CD8-positive, alpha-beta memory T cell (primary cell): Measurements from ENCODE around the gene RNASE13. TPM values are rescaled to one million over a fixed set of nuclear protein-coding genes. Genes with fewer than 3 reads are reported as not detected.

ENCODE experiments used
- CTCF ChIA-PET: fragments of 350-600 bp; sonication (Branson Sonifier 250); formaldehyde crosslinking; loops from one replicate; lab custom pipeline; 2021; ENCODE audit warnings: antibody characterized with exemption; lab: Charles Lee
- POLR2A ChIA-PET: fragments of 350-600 bp; sonication (Branson Sonifier 250); formaldehyde crosslinking; loops from one replicate; lab custom pipeline; 2021; ENCODE audit warnings: antibody characterized with exemption; lab: Charles Lee
- DNase-seq, 5 donors: peaks; one replicate each; pipeline versions ENCODE4 v3.0.0 to v3.0.0-alpha.2; 2020 to 2022; ENCODE audit warnings: mixed read lengths in 1 of 5
- H3K27ac ChIP-seq: one replicate; pipeline ENCODE4 v1.7.0; 2013; ENCODE audit warnings: low read depth, mild to moderate bottlenecking, low read length, moderate library complexity
- H3K27me3 ChIP-seq: 2 replicates; pipeline ENCODE4 v1.7.0; 2013; ENCODE audit warnings: low read length, mild to moderate bottlenecking; ENCODE audit not compliant: insufficient read depth, poor library complexity, severe bottlenecking
- H3K36me3 ChIP-seq: 2 replicates; pipeline ENCODE4 v1.7.0; 2013; ENCODE audit warnings: mild to moderate bottlenecking, low read length, moderate library complexity; ENCODE audit not compliant: insufficient read depth
- H3K4me1 ChIP-seq: 2 replicates; pipeline ENCODE4 v1.7.0; 2013; ENCODE audit warnings: mild to moderate bottlenecking, low read length, moderate library complexity; ENCODE audit not compliant: insufficient read depth
- H3K4me3 ChIP-seq: 2 replicates; pipeline ENCODE4 v1.7.0; 2013; ENCODE audit warnings: mild to moderate bottlenecking, low read length
- H3K9me3 ChIP-seq: 2 replicates; pipeline ENCODE4 v1.7.0; 2013; ENCODE audit warnings: mild to moderate bottlenecking, low read length
- H3K27ac Mint-ChIP-seq, 8 donors: one replicate each; pipeline ENCODE4 v1.8.0; 2020 to 2021; ENCODE audit warnings: mixed read lengths in 8 of 8, mild to moderate bottlenecking in 6 of 8, inconsistent platforms in 3 of 8, moderate library complexity in 3 of 8
- H3K27me3 Mint-ChIP-seq, 2 donors: one replicate each; pipeline ENCODE4 v1.8.0; 2020 to 2021; ENCODE audit warnings: mixed read lengths in 2 of 2, mild to moderate bottlenecking in 1 of 2, moderate library complexity in 1 of 2
- H3K36me3 Mint-ChIP-seq, 3 donors: one replicate each; pipeline ENCODE4 v1.8.0; 2020 to 2021; ENCODE audit warnings: mixed read lengths in 3 of 3, inconsistent platforms in 1 of 3, mild to moderate bottlenecking in 1 of 3
- H3K4me1 Mint-ChIP-seq, 3 donors: one replicate each; pipeline ENCODE4 v1.8.0; 2020 to 2021; ENCODE audit warnings: mixed read lengths in 3 of 3, inconsistent platforms in 1 of 3, mild to moderate bottlenecking in 1 of 3
- H3K4me3 Mint-ChIP-seq, 7 donors: one replicate each; pipeline ENCODE4 v1.8.0; 2020 to 2021; ENCODE audit warnings: mixed read lengths in 7 of 7, mild to moderate bottlenecking in 6 of 7, moderate library complexity in 4 of 7, inconsistent platforms in 2 of 7
- H3K9me3 Mint-ChIP-seq, 5 donors: one replicate each; pipeline ENCODE4 v1.8.0; 2020 to 2022; ENCODE audit warnings: mixed read lengths in 5 of 5, mild to moderate bottlenecking in 3 of 5, moderate library complexity in 2 of 5, inconsistent platforms in 1 of 5
- polyA plus RNA-seq: library from polyadenylated mRNA; unstranded; fragments of 300-500 nt; fragmentation: Illumina TruSeq; gene quantifications from one replicate; pipeline ENCODE4 v1.2.3, GENCODE V29; 2021
- total RNA-seq, 2 experiments: library from RNA; stranded (reverse); gene quantifications; one replicate each; pipeline ENCODE4 v1.2.3, GENCODE V29; 2021

Gene RNASE13
- total and polyA plus RNA-seq, 3 experiments from 2014 or later, result not detected

DNA sequence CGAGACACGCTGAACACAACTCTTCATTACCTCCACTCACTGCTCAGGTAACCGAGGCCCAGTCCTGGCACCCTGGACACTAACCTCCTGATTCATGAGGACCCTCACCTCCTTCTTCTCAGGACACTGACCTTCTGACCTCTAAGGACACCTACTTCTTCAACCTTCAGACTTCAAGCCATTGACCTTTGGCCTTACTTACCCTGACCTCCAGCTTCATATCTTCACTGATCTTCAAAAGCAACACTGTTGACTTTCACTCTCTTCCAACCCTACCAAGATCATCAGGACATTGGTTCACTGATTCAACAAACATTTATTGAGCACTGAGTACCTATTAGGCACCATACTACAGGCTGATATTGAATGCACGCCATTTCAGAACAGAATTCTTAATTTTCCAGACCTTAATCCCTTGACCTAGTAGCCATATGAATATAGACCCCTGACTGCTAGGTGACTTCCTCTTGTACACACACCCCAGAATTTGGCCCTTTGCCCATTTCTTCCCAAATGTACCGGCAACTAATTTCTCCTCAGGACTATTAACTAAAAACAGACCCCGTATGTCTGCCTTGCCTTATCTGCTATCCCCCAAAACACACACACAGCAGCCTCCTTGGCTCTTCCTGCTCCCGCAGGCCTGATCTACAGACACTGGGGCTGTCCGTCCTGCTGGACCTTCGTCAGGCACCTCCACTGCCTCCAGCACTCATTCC, 41.3 kb upstream of the RNASE13 start:
- DNase-seq, result no peak
- H3K4me1 Mint-ChIP-seq, result peaks cover 4 to 18% (median 11%) of the 10 kb centered on the region in 3 donors
- Histone ChIP-seq H3K27me3 (peaks cover 28% of the 10 kb centered on the region), H3K4me1 (peaks cover 11% of the 10 kb centered on the region), H3K4me3 (no peak overlapping the region), H3K36me3 (no peaks in the 10 kb centered on the region), H3K9me3 (no peaks in the 10 kb centered on the region), H3K27ac (no peak overlapping the region)
- ChIA-PET POLR2A (no interaction called here), CTCF (interaction anchor here (1.1 kb wide), 1 partner anchor 12 kb away, joined by 3 read pairs; no protein-coding TSS in a partner anchor)
- H3K36me3 Mint-ChIP-seq, result no peaks in the 10 kb centered on the region
- H3K4me3 Mint-ChIP-seq, result no peak overlapping the region
- peak overlapping the region in 1 of 8 donors; percentile 13 for H3K27ac Mint-ChIP-seq
- peaks cover 23 to 31% of the 10 kb centered on the region in 2 donors for H3K27me3 Mint-ChIP-seq
- no peaks in the 10 kb centered on the region for H3K9me3 Mint-ChIP-seq

DNA sequence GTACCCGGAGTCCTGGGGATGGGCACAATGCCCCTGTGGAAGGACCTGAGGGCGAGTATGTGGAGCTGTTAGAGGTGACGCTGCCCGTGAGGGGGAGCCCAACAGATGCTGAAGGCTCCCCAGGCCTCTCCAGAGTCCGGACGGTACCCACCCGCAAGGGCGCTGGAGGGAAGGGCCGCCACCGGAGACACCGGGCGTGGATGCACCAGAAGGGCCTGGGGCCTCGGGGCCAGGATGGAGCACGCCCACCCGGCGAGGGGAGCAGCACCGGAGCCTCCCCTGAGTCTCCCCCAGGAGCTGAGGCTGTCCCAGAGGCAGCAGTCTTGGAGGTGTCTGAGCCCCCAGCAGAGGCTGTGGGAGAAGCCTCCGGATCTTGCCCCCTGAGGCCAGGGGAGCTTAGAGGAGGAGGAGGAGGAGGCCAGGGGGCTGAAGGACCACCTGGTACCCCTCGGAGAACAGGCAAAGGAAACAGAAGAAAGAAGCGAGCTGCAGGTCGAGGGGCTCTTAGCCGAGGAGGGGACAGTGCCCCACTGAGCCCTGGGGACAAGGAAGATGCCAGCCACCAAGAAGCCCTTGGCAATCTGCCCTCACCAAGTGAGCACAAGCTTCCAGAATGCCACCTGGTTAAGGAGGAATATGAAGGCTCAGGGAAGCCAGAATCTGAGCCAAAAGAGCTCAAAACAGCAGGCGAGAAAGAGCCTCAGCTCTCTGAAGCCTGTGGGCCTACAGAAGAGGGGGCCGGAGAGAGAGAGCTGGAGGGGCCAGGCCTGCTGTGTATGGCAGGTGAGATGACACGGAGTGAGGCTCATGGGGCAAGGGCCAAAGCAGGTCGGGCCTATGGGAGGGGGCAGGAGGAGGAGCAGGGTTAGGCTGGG, 40.0 kb upstream of the RNASE13 start:
- no peak for DNase-seq
- Mint-ChIP-seq H3K4me3 (no peak overlapping the region), H3K36me3 (no peaks in the 10 kb centered on the region), H3K9me3 (no peaks in the 10 kb centered on the region), H3K4me1 (peaks cover 10 to 26% (median 17%) of the 10 kb centered on the region in 3 donors), H3K27me3 (peaks cover 25 to 36% of the 10 kb centered on the region in 2 donors), H3K27ac (no peak overlapping the region)
- no peak overlapping the region for H3K4me3 ChIP-seq
- no peaks in the 10 kb centered on the region for H3K36me3 ChIP-seq
- H3K27me3 ChIP-seq, result peaks cover 37% of the 10 kb centered on the region
- no peak overlapping the region for H3K27ac ChIP-seq
- peaks cover 21% of the 10 kb centered on the region for H3K4me1 ChIP-seq
- CTCF ChIA-PET, result interaction anchor here (1.0 to 1.2 kb wide), 3 partner anchors 18 to 30 kb away, joined by 3 to 6 read pairs (median 5); no protein-coding TSS in a partner anchor
- H3K9me3 ChIP-seq, result no peaks in the 10 kb centered on the region
- POLR2A ChIA-PET, result no interaction called here

DNA sequence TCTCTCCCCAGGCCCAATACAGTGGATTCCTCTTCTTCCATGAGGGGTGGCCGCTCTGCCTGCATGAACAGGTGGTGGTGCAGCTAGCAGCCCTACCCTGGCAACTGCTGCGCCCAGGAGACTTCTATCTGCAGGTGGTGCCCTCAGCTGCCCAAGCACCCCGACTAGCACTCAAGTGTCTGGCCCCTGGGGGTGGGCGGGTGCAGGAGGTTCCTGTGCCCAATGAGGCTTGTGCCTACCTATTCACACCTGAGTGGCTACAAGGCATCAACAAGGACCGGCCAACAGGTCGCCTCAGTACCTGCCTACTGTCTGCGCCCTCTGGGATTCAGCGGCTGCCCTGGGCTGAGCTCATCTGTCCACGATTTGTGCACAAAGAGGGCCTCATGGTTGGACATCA, 39.3 kb upstream of the RNASE13 start:
- H3K4me1 Mint-ChIP-seq, result peaks cover 17 to 34% (median 24%) of the 10 kb centered on the region in 3 donors
- H3K27me3 Mint-ChIP-seq, result peaks cover 31 to 42% of the 10 kb centered on the region in 2 donors
- CTCF ChIA-PET, result interaction anchor here (1.0 to 4.0 kb wide), 3 partner anchors 14 to 29 kb away, joined by 3 to 47 read pairs (median 4); no protein-coding TSS in a partner anchor
- H3K36me3 Mint-ChIP-seq, result no peaks in the 10 kb centered on the region
- peak overlapping the region in 1 of 8 donors; percentile 36 for H3K27ac Mint-ChIP-seq
- Histone ChIP-seq H3K27me3 (peaks cover 44% of the 10 kb centered on the region), H3K4me3 (no peak overlapping the region), H3K27ac (no peak overlapping the region), H3K9me3 (no peaks in the 10 kb centered on the region), H3K36me3 (no peaks in the 10 kb centered on the region), H3K4me1 (peaks cover 28% of the 10 kb centered on the region)
- no peaks in the 10 kb centered on the region for H3K9me3 Mint-ChIP-seq
- POLR2A ChIA-PET, result no interaction called here
- no peak for DNase-seq
- no peak overlapping the region for H3K4me3 Mint-ChIP-seq

DNA sequence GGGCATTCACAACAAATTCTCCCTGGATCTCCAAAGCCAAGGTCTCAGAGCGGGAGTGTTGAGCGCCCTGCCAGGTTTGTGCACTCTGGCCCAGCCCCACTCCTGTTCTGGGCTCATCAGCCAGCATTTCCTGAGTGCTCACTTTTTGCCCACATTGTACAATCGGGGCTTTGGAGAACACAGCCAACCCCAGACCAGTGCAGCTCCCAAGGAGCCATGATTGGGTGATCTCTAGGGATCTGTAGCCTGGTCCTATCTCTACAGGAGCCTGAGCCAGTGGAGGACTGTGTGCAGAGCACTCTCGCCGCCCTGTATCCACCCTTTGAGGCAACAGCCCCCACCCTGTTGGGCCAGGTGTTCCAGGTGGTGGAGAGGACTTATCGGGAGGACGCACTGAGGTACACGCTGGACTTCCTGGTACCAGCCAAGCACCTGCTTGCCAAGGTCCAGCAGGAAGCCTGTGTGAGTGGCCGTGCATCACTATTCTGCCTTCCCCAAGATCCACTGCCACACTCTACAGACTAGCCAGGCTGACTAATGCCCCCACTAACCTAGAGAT, 38.3 kb upstream of the RNASE13 start:
- CTCF ChIA-PET, result interaction anchor here (1.0 to 4.0 kb wide), 4 partner anchors 15 to 30 kb away, joined by 3 to 47 read pairs (median 18); no protein-coding TSS in a partner anchor

DNA sequence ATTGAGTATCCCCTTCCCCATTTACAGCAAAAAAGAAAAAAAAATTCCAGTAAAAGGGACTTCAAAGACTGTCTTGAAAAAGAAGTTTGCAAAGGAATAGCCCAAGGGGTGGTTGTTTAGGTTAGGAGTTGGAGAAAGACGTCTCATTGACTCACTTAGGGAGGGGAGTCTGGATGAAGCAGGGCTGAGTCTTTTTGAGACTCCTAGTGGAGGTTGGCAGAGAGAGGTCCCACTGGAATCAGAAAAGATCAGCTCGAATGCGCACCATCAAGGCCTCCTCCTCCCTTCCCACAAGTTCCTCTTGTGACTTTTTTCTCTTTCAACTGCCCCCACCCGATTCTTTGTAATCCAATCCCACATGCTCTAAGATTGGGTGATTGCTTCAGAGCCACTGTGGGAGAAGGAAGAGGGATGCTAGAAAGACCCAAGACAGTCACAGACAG, 37.4 kb upstream of the RNASE13 start:
- Mint-ChIP-seq H3K27me3 (peaks cover 46 to 57% of the 10 kb centered on the region in 2 donors), H3K9me3 (no peaks in the 10 kb centered on the region), H3K27ac (peak overlapping the region in 4 of 8 donors; percentile 26 to 91 (median 47)), H3K4me1 (peaks cover 23 to 40% (median 29%) of the 10 kb centered on the region in 3 donors), H3K36me3 (no peaks in the 10 kb centered on the region), H3K4me3 (peak overlapping the region; percentile 63 to 91 (median 84))
- H3K9me3 ChIP-seq, result no peaks in the 10 kb centered on the region
- CTCF ChIA-PET, result interaction anchor here (1.1 to 4.0 kb wide), 8 partner anchors 15 to 66 kb away, joined by 3 to 47 read pairs (median 10); no protein-coding TSS in a partner anchor
- no peaks in the 10 kb centered on the region for H3K36me3 ChIP-seq
- no peak overlapping the region for H3K4me3 ChIP-seq
- no peak overlapping the region for H3K27ac ChIP-seq
- POLR2A ChIA-PET, result interaction anchor here (0.7 to 2.0 kb wide), 2 partner anchors 12 to 32 kb away, joined by 3 to 10 read pairs; no protein-coding TSS in a partner anchor
- peaks cover 53% of the 10 kb centered on the region for H3K27me3 ChIP-seq
- peaks cover 36% of the 10 kb centered on the region for H3K4me1 ChIP-seq
- no peak for DNase-seq

More for the DNA sequence above, 38.3 kb upstream of the RNASE13 start:
- DNase-seq, result no peak
- Histone ChIP-seq H3K4me3 (no peak overlapping the region), H3K36me3 (no peaks in the 10 kb centered on the region), H3K4me1 (peaks cover 36% of the 10 kb centered on the region), H3K27ac (no peak overlapping the region), H3K27me3 (peaks cover 52% of the 10 kb centered on the region), H3K9me3 (no peaks in the 10 kb centered on the region)
- peaks cover 23 to 40% (median 29%) of the 10 kb centered on the region in 3 donors for H3K4me1 Mint-ChIP-seq
- H3K36me3 Mint-ChIP-seq, result no peaks in the 10 kb centered on the region
- H3K9me3 Mint-ChIP-seq, result no peaks in the 10 kb centered on the region
- POLR2A ChIA-PET, result no interaction called here
- peak overlapping the region in 3 of 8 donors; percentile 1 to 56 (median 35) for H3K27ac Mint-ChIP-seq
- peaks cover 39 to 50% of the 10 kb centered on the region in 2 donors for H3K27me3 Mint-ChIP-seq
- peak overlapping the region in 3 of 7 donors; percentile 13 to 86 (median 69) for H3K4me3 Mint-ChIP-seq

DNA sequence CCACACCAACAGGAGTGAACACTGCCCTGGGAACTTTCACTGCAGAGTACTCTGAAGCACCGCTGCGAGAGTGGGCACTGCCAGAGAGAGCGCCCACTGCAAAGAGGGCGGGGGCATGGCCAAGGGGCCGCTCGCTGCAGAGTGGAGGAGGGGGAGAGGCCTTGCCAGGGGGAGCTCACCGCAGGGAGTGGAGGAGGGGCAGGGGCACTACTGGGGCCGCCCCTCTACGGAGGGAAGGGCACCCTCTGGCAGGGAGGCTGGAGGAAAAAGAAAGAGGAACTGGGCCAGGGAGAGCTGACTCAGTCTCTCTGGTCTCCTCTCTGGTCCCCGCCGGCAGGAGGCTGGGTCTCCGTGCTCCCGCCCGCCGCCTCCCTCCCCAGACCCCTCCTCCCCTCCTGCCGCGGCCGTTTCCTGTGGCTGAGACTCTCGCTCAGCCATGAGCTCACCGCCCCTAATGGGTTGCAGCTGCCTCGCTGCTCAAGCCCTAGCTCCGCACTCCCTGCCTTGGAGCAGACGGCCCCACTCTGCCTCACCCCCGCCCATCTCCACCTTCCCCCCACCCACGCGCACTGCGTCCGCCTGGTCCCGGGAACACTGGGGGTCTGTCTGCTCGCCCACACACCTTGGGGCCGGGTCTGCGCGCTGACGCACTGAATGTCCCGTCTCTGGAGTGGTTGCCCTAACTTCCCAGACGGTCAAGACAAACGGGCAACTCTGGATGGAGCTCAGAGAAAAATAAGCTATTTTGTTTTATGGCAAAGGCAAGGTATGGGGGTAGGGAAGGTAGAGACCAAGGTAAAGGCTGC, 36.8 kb upstream of the RNASE13 start:
- Mint-ChIP-seq H3K27ac (peak overlapping the region in 7 of 8 donors; percentile 56 to 91 (median 88)), H3K36me3 (no peaks in the 10 kb centered on the region), H3K4me3 (peak overlapping the region; percentile 81 to 91 (median 86)), H3K9me3 (no peaks in the 10 kb centered on the region), H3K4me1 (peaks cover 23 to 40% (median 29%) of the 10 kb centered on the region in 3 donors), H3K27me3 (peaks cover 51 to 64% of the 10 kb centered on the region in 2 donors)
- peaks cover 36% of the 10 kb centered on the region for H3K4me1 ChIP-seq
- peak overlapping the region; percentile 60 for H3K4me3 ChIP-seq
- ChIA-PET POLR2A (interaction anchor here (0.5 to 2.0 kb wide), 6 partner anchors 12 to 47 kb away, joined by 3 to 10 read pairs (median 3); partner anchors contain the start of genes NDRG2 and ZNF219), CTCF (interaction anchor here (0.8 to 4.0 kb wide), 10 partner anchors 15 to 66 kb away, joined by 3 to 47 read pairs (median 5); no protein-coding TSS in a partner anchor)
- DNase-seq, result peak in 4 of 5 donors; percentile 30 to 70 (median 40)
- H3K27ac ChIP-seq, result peak overlapping the region; percentile 31
- H3K9me3 ChIP-seq, result no peaks in the 10 kb centered on the region
- H3K27me3 ChIP-seq, result peaks cover 60% of the 10 kb centered on the region
- H3K36me3 ChIP-seq, result no peaks in the 10 kb centered on the region
